Mesenchymal stem cell (in vitro differentiated cells and primary cell): Measurements from ENCODE around the gene HDGF.
"Not testable (repeated sequence)": the region's sequence is repeated elsewhere in the genome, so short reads cannot be mapped to it uniquely, and the experiment has no call there.

Experiments used
- DNase-seq: peaks from one replicate; pipeline ENCODE4 v3.0.0-alpha.2; 2013
- H2AFZ ChIP-seq: one replicate; pipeline ENCODE4 v1.6.1; 2013; ENCODE audit warnings: low read depth, mild to moderate bottlenecking, control low read depth, inconsistent platforms, low read length, moderate library complexity
- H2AK5ac ChIP-seq: 2 replicates; pipeline ENCODE4 v1.6.1; 2013; ENCODE audit warnings: low read length, moderate library complexity, mild to moderate bottlenecking, inconsistent platforms; ENCODE audit not compliant: severe bottlenecking
- H2BK120ac ChIP-seq: one replicate; pipeline ENCODE4 v1.6.1; 2013; ENCODE audit warnings: low read depth, mild to moderate bottlenecking, inconsistent platforms, low read length, moderate library complexity
- H2BK12ac ChIP-seq, 2 experiments: one replicate each; pipeline ENCODE4 v1.6.1; 2013; ENCODE audit warnings: inconsistent platforms in 2 of 2, low read length in 2 of 2, mild to moderate bottlenecking in 2 of 2, moderate library complexity in 2 of 2, control low read depth in 1 of 2
- H2BK15ac ChIP-seq: one replicate; pipeline ENCODE4 v1.6.1; 2013; ENCODE audit warnings: mild to moderate bottlenecking, low read depth, inconsistent platforms; ENCODE audit not compliant: poor library complexity, severe bottlenecking
- H2BK5ac ChIP-seq: 2 replicates; pipeline ENCODE4 v1.6.1; 2013; ENCODE audit warnings: low read depth, mild to moderate bottlenecking, low read length, control low read depth, inconsistent platforms; ENCODE audit not compliant: poor library complexity, severe bottlenecking
- H3K14ac ChIP-seq, 2 experiments: one replicate each; pipeline ENCODE4 v1.6.1; 2013; ENCODE audit warnings: inconsistent platforms in 2 of 2, low read length in 2 of 2, control low read depth in 1 of 2, mild to moderate bottlenecking in 1 of 2, moderate library complexity in 1 of 2
- H3K18ac ChIP-seq, 2 experiments: one replicate each; pipeline ENCODE4 v1.6.1; 2013; ENCODE audit warnings: inconsistent platforms in 2 of 2, low read length in 2 of 2, control low read depth in 1 of 2, low read depth in 1 of 2, mild to moderate bottlenecking in 1 of 2
- H3K23ac ChIP-seq, 2 experiments: one replicate each; pipeline ENCODE4 v1.6.1; 2013; ENCODE audit warnings: inconsistent platforms in 2 of 2, low read length in 2 of 2, mild to moderate bottlenecking in 2 of 2, moderate library complexity in 2 of 2, control low read depth in 1 of 2
- H3K27ac ChIP-seq: 2 replicates; pipeline ENCODE4 v1.5.1; 2013; ENCODE audit warnings: mild to moderate bottlenecking, moderate library complexity, low read length, control low read depth, inconsistent platforms; ENCODE audit not compliant: poor library complexity, severe bottlenecking
- H3K27me3 ChIP-seq, 2 experiments: 2 replicates each; pipeline versions ENCODE4 v1.6.1 to v1.7.0; 2013; ENCODE audit warnings: low read length in 2 of 2, mild to moderate bottlenecking in 2 of 2, moderate library complexity in 2 of 2, control low read depth in 1 of 2, inconsistent platforms in 1 of 2; ENCODE audit not compliant: control insufficient read depth in 1 of 2, insufficient read depth in 1 of 2
- H3K36me3 ChIP-seq, 2 experiments: 2 replicates each; pipeline versions ENCODE4 v1.6.1 to v1.7.0; 2013; ENCODE audit warnings: low read length in 2 of 2, control low read depth in 1 of 2, inconsistent platforms in 1 of 2, low read depth in 1 of 2, mild to moderate bottlenecking in 1 of 2; ENCODE audit not compliant: insufficient read depth in 2 of 2, control insufficient read depth in 1 of 2
- H3K4ac ChIP-seq, 2 experiments: one replicate each; pipeline ENCODE4 v1.6.1; 2013; ENCODE audit warnings: inconsistent platforms in 2 of 2, low read length in 2 of 2, mild to moderate bottlenecking in 2 of 2, moderate library complexity in 2 of 2, control low read depth in 1 of 2, low read depth in 1 of 2
- H3K4me1 ChIP-seq: 2 replicates; pipeline ENCODE4 v1.6.1; 2013; ENCODE audit warnings: low read depth, low read length, control low read depth; ENCODE audit not compliant: control insufficient read depth, insufficient read depth
- H3K4me2 ChIP-seq: 2 replicates; pipeline ENCODE4 v1.6.1; 2013; ENCODE audit warnings: low read length, mild to moderate bottlenecking, inconsistent platforms; ENCODE audit not compliant: poor library complexity, severe bottlenecking
- H3K4me3 ChIP-seq, 2 experiments: 2 replicates each; pipeline versions ENCODE4 v1.5.1 to v1.7.0; 2013; ENCODE audit warnings: low read length in 2 of 2, mild to moderate bottlenecking in 2 of 2, control low read depth in 1 of 2, low read depth in 1 of 2; ENCODE audit not compliant: insufficient read depth in 1 of 2
- H3K79me1 ChIP-seq: replicated peaks from 2 replicates; pipeline ENCODE4 v1.6.1; 2013; ENCODE audit warnings: mild to moderate bottlenecking, control low read depth, low read length, inconsistent platforms; ENCODE audit not compliant: poor library complexity, severe bottlenecking
- H3K9ac ChIP-seq: 2 replicates; pipeline ENCODE4 v1.7.0; 2013; ENCODE audit warnings: mild to moderate bottlenecking, low read length, moderate library complexity
- H3K9me3 ChIP-seq: 2 replicates; pipeline ENCODE4 v1.7.0; 2013; ENCODE audit warnings: mild to moderate bottlenecking, low read length; ENCODE audit not compliant: control insufficient read depth
- H4K8ac ChIP-seq: one replicate; pipeline ENCODE4 v1.6.1; 2013; ENCODE audit warnings: inconsistent platforms, mild to moderate bottlenecking, low read length, moderate library complexity
- H4K91ac ChIP-seq: one replicate; pipeline ENCODE4 v1.6.1; 2013; ENCODE audit warnings: mild to moderate bottlenecking, low read length, inconsistent platforms
- WGBS: methylation state at CpG from one replicate; pipeline ENCODE4 v1.1.7; 2013; ENCODE audit warnings: mixed read lengths; 5-methylcytosine and 5-hydroxymethylcytosine counted together

Gene HDGF

DNA sequence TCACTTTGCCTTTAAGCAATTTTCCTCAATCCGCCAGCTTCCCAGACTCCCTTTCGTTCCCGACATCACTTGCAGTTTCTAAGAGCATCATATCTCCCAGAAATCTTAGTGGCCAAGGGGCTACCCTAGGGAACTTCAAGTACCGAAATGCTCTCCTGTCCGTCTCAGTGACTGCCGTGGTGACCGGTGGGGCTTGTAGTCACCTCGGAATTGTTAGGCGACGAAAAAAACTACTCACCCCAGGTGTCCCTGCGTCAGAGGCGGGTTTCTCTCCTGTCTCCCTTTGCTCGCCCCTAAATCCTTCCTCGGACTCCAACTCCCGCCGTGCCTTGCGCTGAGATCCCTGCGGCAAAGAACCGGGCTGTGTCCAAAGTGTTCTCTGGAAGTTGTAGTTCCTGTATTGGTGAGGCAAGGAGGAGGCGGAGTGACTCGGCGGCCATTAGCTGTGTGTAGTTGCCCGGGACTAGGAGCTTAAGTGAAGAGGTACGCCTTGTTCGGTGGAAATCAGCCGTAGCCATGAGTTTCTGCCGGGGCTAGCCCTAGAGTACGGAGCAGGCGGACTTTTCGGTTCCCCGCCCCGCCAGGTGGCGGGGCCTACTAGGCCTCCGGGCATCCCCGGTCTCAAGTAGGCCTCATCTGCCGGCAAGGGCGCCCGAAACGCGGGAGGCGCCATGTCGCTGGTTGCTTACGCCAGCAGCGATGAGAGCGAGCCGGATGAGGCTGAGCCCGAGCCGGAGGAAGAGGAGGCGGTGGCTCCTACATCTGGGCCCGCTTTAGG, 15.8 kb upstream of the HDGF start, which contains the start of gene PRCC:
Gene PRCC, plus strand, starts transcription at position 435 of the 778 bp plus-strand sequence. Its CDS starts 237 bp downstream, at position 672.
- Histone ChIP-seq H3K9me3 (no peaks in the 10 kb centered on the region), H2BK15ac (no peak within 1 kb of the TSS), H2BK120ac (peak within 1 kb of the TSS; percentile 52), H3K27me3 (no peaks in the 10 kb centered on the region), H3K4me3 (peak within 1 kb of the TSS; percentile 86 to 91), H3K4me2 (peak within 1 kb of the TSS; percentile 85), H4K91ac (peak within 1 kb of the TSS; percentile 95), H3K4ac (peak within 1 kb of the TSS; percentile 88 to 96), H2BK12ac (peak within 1 kb of the TSS; percentile 7 to 47), H3K23ac (peak within 1 kb of the TSS in 1 of 2 experiments; percentile 75), H3K27ac (peak within 1 kb of the TSS; percentile 81), H3K79me1 (peaks cover 7% of the 10 kb centered on the region), H2AFZ (peak within 1 kb of the TSS; percentile 90), H3K14ac (peak within 1 kb of the TSS in 1 of 2 experiments; percentile 96), H2AK5ac (peak within 1 kb of the TSS; percentile 84), H2BK5ac (peak within 1 kb of the TSS; percentile 87), H3K4me1 (peaks cover 7% of the 10 kb centered on the region), H3K18ac (peak within 1 kb of the TSS; percentile 87 to 94), H3K9ac (peak within 1 kb of the TSS; percentile 97), H3K36me3 (peaks cover 9 to 24% of the 10 kb centered on the region in 2 experiments), H4K8ac (peak within 1 kb of the TSS; percentile 94)
- under 1% methylated on average over 48 of the region's 50 CpGs for WGBS
- DNase-seq, result peak; percentile 100

DNA sequence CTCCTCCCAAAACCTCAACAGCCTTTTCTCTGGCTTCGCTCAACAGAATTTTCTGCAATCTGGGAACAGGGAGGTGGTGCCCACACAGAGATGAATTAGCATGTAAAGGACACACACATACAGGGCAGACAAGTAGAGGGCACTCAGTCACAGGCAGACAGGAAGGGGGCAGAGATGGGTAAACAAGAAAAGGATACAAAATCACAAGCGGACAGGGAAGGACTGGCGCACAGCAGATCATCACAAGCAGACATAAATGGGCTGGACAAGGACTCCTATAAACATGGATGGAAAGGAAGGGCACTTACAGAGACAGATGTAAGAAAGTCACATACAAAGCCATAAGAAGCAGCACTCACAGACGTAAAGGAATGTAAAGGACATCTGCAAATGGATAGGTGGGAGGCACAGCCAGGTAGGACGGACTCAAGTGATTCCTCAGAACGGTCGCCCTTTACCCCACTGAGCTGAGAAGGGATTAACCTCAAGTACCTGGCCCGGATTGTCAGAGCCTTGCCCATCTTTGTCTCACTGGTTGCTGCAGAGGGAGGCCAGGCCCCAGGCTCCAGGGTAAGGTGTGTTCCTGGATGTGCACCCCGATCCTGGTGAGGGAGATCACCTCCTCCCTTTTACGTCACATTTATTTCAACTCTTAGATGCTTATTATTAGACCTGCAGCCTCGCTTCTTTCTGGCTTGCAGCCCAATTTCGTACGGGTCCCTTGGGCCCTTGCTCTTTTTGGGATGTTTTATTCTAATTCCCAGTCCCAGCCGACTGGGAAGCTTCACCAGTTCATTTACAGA, 15.0 kb upstream of the HDGF start:
- peak; percentile 18 for DNase-seq
- no peak overlapping the region for H2BK5ac ChIP-seq
- peak overlapping the region; percentile 30 for H2AK5ac ChIP-seq
- 27% methylated on average over 14 of the region's 14 CpGs for WGBS
- H3K4me2 ChIP-seq, result peak overlapping the region; percentile 76
- H4K8ac ChIP-seq, result peak overlapping the region; percentile 94
- H3K18ac ChIP-seq, result peak overlapping the region; percentile 85 to 87
- peaks cover 7% of the 10 kb centered on the region for H3K79me1 ChIP-seq
- peak overlapping the region in 1 of 2 experiments; percentile 7 for H2BK12ac ChIP-seq
- peak overlapping the region; percentile 69 to 96 for H3K4ac ChIP-seq
- H4K91ac ChIP-seq, result peak overlapping the region; percentile 34
- peak overlapping the region in 1 of 2 experiments; percentile 91 for H3K4me3 ChIP-seq
- H2BK15ac ChIP-seq, result no peak overlapping the region
- H2BK120ac ChIP-seq, result no peak overlapping the region
- peak overlapping the region in 1 of 2 experiments; percentile 7 for H3K14ac ChIP-seq
- H3K9me3 ChIP-seq, result no peaks in the 10 kb centered on the region
- H3K9ac ChIP-seq, result peak overlapping the region; percentile 97
- peaks cover 7% of the 10 kb centered on the region for H3K4me1 ChIP-seq
- no peaks in the 10 kb centered on the region for H3K27me3 ChIP-seq
- H3K36me3 ChIP-seq, result peaks cover 9 to 18% of the 10 kb centered on the region in 2 experiments
- H3K27ac ChIP-seq, result peak overlapping the region; percentile 56
- H3K23ac ChIP-seq, result no peak overlapping the region
- H2AFZ ChIP-seq, result peak overlapping the region; percentile 90

DNA sequence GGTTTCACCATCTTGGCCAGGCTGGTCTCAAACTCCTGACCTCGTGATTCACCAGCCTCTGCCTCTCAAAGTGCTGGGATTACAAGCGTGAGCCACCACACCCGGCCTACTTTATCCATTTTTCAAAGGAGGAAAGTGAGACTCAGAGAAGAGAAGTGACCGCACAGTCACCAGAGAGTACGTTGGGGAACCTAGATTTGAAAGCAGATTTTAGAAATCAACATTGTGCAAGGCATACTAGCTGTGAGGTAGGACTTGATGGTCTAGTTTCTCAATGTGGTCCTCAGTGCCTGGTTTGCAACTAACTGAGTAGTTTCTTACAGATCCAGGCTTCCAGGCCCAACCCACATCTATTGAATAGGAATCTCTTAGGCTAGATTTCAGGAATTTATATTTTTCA, 14.2 kb upstream of the HDGF start:
- Histone ChIP-seq H3K14ac (no peak overlapping the region), H4K8ac (peak overlapping the region; percentile 17), H2BK12ac (no peak overlapping the region), H3K23ac (no peak overlapping the region), H3K79me1 (peaks cover 4% of the 10 kb centered on the region), H2AFZ (no peak overlapping the region), H3K4ac (no peak overlapping the region), H3K9me3 (no peaks in the 10 kb centered on the region), H2AK5ac (no peak overlapping the region), H2BK120ac (no peak overlapping the region), H3K4me3 (peak overlapping the region in 1 of 2 experiments; percentile 91), H2BK15ac (no peak overlapping the region), H3K18ac (no peak overlapping the region), H3K4me1 (peaks cover 7% of the 10 kb centered on the region), H3K27me3 (no peaks in the 10 kb centered on the region), H3K27ac (no peak overlapping the region), H3K9ac (peak overlapping the region; percentile 97), H2BK5ac (no peak overlapping the region), H4K91ac (no peak overlapping the region), H3K4me2 (no peak overlapping the region), H3K36me3 (peaks cover 3 to 9% of the 10 kb centered on the region in 2 experiments)
- WGBS, result 98% methylated on average over 5 of the region's 5 CpGs
- no peak for DNase-seq

DNA sequence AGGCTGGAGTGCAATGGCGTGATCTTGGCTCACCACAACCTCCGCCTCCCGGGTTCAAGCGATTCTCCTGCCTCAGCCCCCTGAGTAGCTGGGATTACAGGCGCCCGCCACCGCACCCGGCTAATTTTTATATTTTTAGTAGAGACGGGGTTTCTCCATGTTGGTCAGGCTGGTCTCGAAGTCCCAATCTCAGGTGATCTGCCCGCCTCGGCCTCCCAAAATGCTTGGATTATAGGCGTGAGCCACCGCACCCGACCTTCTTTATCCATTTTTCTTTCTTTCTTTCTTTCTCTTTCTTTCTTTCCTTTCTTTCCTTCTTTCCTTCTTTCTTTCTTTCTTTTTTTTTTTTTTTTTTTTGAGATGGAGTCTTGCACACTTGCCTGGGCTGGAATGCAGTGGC, 13.7 kb upstream of the HDGF start:
- not testable (repeated sequence) for H3K23ac ChIP-seq, H3K4ac ChIP-seq, H2BK120ac ChIP-seq, H3K4me1 ChIP-seq, H3K27ac ChIP-seq, H2BK15ac ChIP-seq, H3K4me3 ChIP-seq, H3K27me3 ChIP-seq, H3K9ac ChIP-seq, H3K9me3 ChIP-seq, DNase-seq, H2AFZ ChIP-seq, H4K91ac ChIP-seq, H2BK5ac ChIP-seq, H4K8ac ChIP-seq, H2BK12ac ChIP-seq, H3K4me2 ChIP-seq, H3K14ac ChIP-seq, H3K36me3 ChIP-seq, H2AK5ac ChIP-seq, H3K18ac ChIP-seq, H3K79me1 ChIP-seq
- 97% methylated on average over 14 of the region's 15 CpGs for WGBS
